Pons (tissue), 1 donor: ENCODE measurements around the gene CACNB3.
A peak's percentile ranks its signal among the peaks of the same experiment; 100 is the strongest.
"Not testable (repeated sequence)": the region's sequence is repeated elsewhere in the genome, so short reads cannot be mapped to it uniquely, and the experiment has no call there.

Source experiments
- DNase-seq: peaks from one replicate; pipeline ENCODE4 v3.0.0-alpha.2; 2016; ENCODE audit warnings: low spot score

The CACNB3 gene

DNA sequence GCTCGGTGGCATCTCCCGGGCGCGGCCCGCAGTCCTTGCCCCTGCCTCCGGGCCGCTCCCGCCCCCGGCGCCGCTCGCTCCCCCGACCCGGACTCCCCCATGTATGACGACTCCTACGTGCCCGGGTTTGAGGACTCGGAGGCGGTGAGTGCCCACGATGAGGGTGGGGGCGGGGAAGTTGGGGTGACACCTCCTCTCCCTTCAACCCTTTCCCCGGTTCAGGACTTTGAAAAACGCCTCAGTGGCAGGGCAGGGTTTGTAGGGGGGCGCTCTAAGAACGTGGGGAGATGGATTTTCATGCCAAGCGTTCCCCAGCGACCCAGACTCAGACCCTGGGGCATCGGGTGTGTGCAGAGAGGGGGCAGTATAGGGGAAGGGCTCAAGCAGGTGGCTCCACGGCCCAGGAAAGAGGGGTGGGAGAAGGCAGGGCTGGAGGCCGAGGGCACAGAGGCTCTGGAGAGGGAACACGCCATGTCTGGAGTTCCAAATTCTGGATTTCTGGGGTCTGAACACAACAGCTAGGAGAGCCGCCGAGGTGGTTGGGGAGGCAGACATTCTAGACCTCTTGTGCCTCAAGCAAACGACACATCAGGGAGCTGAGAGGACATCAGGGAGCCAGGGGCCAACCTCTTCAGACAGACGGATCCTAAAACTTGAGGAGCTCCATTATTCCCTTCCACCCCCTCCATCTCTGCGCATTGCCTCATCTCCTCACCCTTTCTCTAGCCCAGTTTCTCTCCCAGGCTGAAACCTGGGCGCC, 715 bp downstream of the CACNB3 start:
- DNase-seq: no peak

DNA sequence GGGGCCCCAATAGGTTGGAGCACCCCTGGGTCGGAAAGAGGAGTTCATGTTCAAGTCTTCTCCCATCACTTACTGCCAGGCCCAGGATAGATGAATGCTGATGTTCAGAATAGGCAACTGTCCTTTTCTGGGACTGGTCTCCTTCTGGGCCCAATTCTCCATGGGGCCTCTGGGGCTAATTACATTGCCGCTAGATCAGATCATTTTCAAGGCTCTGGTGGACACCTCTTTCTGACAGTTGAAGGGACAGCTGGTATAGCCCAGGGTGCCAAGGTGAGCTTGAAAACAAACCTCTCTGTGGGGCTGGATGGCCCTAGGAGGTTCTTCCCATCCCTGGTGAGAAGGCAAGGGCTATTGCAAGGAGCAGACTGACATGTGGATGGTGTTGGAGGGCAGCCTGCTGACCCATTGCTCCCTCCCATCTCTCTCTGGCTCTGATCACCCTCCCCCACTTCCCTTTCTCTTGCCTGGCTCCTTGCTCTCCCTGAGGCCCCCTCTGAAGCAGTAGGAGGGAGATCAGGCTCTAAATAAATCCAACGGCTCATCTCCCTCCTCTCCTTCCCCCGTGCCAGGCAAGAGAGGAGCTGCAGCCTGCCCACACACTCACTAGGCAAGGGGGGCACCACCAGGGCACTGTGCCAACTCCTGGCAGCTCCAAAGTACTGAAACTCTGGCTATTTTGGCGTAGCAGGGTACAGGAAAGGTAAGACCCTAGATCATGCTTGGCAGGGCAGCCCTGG, 1.9 kb downstream of the CACNB3 start:
- DNase-seq: no peak

DNA sequence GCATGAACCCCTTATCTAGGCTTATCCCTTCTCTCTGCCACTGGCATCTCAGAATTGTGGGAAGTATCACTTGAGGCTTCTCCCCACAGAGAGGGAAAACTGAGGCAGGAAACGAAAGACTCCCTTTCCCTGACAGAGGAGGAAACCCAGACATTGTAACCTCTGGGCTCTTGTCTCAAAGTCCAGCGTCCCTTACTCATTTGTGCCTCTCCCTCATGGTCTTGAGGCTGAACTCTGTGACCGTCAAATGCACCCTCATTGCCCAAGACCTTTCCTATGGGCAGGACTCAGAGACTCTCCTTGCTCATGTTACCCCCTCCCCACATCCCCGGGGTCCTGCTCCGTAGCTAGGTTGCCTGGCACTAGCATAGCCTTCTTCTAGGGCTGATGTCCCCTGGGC, 3.8 kb downstream of the CACNB3 start:
- DNase-seq: no peak

DNA sequence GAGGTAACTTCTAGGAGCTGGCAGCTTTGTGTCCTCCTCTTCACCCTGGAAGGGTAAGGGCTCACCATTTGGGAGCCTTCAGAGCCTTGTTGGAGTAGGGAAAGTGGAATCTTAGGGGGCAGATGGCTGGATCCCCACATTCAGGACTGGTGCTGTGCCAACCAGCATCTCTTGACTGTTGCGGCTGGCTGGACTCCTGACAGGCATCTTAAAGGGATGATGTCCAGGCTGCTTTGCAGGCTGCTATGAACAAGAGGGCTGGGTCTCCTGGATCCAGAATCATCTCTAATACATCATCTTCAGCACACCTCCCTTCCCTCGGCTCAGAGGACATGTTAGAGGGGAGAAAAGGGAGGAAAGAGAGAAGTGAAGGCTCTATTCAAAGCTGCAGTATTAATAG, 4.4 kb downstream of the CACNB3 start:
- DNase-seq: no peak

DNA sequence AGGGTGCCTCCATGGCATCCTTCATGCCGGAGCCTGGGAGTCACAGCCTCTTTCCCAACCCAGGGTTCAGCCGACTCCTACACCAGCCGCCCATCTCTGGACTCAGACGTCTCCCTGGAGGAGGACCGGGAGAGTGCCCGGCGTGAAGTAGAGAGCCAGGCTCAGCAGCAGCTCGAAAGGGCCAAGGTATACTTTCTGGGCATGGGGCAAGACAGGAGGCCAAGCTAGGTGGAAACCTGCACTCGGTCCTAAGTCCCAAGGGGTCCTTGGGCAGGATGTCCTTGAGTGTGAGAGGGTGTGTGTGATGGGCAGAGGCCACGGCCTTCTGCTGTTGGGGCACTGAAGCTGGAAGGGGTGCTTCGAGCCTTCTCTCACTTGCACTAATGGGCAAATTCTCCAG, 5.0 kb downstream of the CACNB3 start:
- DNase-seq: no peak

DNA sequence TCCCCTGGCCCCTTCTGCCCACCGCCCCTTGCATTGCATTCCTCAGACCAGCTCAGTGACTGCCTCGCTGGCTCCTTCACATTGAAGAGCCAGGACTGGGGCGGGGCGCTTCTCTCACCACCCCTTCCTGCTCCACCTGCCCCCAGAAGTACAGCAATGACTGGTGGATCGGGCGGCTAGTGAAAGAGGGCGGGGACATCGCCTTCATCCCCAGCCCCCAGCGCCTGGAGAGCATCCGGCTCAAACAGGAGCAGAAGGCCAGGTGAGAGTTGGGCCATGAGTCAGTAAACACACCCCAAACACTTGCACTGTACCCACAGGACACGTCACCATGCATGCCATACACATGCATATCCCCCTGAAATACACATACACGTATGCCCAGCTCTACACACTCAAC, 5.8 kb downstream of the CACNB3 start:
- DNase-seq: no peak

DNA sequence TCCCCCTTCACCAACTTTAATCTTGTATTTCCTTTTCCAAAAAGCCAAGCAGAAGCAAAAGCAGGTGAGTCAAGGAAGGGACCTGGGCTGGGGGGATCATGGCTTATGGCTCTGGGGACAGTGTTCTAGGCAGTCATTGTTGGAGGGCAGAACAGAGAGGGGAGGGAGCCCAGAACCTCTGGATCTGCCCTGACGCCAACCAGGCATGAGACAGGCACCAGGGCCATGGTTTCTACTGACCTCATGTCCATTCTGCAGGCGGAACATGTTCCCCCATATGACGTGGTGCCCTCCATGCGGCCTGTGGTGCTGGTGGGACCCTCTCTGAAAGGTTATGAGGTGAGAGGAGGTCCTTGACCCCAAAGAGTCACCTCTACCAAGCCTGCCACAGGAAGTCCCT, 6.6 kb downstream of the CACNB3 start:
- no peak for DNase-seq

DNA sequence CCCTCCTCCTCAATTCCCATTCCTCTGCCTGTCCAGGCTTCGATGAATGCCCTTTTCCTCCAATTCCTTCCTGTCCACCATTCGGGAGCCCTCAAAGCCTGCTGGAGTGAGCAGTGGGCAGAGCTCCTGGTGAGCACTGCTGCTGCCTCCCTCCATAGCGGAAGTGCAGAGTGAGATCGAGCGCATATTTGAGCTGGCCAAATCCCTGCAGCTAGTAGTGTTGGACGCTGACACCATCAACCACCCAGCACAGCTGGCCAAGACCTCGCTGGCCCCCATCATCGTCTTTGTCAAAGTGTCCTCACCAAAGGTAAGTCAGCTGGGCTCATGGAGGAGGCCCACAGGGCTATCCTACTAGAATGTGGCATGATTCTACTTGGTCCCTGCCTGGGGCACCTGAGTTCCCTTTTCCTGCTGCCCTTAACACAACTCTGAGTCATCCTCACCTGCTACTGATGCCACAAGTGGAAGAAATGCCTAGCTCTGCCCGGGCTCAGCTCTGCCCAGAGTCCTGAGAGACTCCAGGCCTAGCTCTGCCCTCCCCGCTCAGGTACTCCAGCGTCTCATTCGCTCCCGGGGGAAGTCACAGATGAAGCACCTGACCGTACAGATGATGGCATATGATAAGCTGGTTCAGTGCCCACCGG, 8.0 kb downstream of the CACNB3 start:
- DNase-seq: no peak

DNA sequence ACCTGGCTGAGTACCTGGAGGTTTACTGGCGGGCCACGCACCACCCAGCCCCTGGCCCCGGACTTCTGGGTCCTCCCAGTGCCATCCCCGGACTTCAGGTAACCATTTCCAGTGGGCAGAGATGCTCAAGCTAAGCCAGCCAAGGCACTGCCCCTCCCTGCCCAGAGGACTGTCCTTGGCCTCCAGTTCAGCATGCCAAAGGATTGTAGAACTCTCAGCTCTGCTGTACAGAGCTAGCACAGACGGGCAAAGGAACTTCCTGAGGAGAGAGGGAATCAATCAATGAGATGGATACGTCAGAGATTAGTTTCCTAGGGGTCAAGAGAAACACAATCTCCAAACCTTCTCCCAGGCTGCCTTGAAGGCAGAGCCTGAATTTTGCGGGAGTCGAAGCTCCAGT, 8.7 kb downstream of the CACNB3 start:
- DNase-seq: no peak

DNA sequence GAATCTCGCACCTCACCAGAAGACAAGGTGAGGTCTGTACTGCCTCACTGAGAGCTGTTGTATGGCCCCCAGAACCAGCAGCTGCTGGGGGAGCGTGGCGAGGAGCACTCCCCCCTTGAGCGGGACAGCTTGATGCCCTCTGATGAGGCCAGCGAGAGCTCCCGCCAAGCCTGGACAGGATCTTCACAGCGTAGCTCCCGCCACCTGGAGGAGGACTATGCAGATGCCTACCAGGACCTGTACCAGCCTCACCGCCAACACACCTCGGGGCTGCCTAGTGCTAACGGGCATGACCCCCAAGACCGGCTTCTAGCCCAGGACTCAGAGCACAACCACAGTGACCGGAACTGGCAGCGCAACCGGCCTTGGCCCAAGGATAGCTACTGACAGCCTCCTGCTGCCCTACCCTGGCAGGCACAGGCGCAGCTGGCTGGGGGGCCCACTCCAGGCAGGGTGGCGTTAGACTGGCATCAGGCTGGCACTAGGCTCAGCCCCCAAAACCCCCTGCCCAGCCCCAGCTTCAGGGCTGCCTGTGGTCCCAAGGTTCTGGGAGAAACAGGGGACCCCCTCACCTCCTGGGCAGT, 9.3 kb downstream of the CACNB3 start:
- no peak for DNase-seq

DNA sequence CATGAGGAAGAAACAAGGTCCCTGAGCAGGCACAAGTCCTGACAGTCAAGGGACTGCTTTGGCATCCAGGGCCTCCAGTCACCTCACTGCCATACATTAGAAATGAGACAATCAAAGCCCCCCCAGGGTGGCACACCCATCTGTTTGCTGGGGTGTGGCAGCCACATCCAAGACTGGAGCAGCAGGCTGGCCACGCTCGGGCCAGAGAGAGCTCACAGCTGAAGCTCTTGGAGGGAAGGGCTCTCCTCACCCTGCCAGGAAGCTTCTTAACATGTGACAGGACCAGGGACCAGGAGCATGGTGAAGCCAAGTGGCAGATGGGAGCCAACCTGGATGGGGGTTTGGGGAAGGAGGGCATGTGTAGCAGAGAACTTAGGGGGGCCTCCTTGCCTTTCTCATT, 10.0 kb downstream of the CACNB3 start:
- DNase-seq: no peak

DNA sequence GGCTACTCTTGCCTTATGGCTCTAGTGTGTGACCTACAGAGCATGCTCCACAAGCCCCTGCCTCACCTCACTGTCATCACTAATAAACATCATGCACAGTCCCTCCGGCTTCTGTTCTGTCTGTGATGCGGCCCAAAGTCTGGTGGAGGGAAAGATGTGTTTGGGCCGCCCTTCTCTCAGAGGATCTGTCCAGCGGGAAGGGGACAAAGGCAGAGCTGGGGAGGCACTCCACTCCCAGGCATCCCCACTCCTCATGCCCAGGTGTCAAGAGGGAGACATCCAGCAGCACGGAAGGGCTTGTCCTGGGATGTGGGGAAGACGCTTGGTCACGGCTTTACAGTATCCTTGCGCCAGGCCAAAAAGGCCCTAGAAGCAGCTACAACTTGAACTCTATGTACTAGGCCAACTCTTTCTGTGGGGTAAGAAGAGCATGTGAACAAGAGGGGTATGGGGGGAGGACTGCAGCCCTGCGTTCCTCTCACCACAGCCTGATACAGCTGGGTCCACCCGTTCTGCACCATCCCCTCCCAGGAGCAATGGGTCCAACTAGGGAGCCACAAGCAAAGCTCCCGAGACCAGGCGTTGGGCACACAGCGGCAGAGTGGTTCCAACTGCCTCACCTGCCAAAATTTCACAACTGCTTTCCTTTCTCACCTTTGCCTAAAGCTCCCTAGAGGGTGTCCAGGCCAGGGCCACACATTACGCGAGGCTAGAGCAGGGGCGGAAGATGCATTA, 10.7 kb downstream of the CACNB3 start:
- DNase-seq: no peak

DNA sequence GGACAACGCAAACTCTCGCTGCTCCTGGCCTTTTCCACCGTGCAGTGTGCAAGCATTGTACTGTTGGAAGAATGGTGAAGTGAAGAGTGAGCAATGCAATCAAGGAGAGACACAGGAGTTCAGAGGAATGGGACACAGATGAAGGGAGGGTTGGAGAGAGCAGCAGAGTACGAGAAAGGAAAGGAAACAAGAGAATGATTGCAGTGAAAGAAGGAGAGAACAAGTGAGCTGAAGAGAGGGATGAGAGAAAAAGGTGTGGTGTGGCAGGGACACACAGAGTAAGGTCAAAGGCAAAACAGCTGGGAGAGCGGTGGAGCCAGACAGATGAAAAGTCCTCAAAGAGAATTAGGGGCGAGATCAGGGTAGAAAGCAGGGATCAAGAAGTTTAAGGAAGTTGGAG, 13.0 kb downstream of the CACNB3 start:
- no peak for DNase-seq

DNA sequence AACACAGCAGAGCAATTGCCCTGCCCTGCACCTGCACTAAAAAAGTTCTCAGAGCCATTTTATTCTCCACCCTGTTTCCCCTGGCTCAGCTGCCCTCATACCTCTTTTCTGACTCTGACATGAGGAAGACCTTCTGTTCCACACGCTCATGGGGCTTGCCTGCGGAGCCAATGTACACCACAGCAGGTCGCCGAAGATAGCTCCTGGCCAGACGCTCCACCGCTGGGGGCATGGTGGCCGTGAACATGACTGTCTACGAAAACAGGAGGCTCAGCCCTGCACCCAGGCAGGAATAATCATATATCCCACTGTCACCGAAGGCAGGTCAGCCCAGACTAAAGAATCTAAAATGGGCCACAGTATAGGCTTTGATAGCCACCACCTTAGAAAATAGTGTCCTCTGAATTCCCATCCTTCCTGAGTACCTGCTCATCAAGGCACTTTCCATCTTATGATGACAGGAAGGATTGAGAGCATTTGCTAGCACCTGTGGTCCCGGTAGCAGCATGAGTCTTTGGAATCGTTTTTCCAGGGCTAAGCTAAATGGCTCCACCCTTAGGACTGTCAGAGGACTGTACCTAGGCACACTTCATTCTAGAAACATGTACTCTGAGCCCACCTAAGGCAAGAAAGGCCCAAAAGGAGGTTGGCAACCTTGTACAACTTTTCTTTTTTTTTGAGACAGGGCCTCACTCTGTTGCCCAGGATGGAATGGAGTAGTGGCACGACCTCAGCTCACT, 14.2 kb downstream of the CACNB3 start:
- no peak for DNase-seq

DNA sequence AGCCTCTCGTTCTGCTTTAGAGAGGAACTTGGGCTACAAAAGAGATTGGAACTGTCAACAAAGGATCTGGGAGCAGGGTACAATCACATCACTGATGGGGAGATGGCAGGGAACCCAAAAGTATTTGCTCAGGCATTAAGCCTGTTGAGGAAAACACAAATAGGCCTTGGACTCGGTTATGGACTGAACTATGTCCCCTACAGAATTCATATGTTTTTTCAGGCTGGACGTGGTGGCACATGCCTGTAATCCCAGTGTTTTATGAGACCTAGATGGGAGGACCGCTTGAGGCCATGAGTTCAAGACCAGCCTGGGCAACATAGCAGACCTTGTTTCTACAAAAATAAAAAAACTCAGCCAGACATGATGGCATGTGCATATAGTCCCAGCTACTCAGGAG, 19.8 kb downstream of the CACNB3 start:
- no peak for DNase-seq

DNA sequence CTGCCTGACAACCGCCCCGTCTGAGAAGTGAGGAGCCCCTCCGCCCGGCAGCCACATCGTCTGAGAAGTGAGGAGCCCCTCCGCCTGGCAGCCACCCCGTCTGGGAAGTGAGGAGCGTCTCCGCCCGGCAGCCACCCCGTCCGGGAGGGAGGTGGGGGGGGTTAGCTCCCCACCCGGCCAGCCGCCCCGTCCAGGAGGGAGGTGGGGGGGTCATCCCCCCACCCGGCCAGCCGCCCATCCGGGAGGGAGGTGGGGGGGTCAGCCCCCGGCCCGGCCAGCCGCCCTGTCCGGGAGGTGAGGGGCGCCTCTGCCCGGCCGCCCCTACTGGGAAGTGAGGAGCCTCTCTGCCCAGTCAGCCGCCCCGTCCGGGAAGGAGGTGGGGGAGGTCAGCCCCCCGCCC, 23.7 kb downstream of the CACNB3 start:
- not testable (repeated sequence) for DNase-seq

DNA sequence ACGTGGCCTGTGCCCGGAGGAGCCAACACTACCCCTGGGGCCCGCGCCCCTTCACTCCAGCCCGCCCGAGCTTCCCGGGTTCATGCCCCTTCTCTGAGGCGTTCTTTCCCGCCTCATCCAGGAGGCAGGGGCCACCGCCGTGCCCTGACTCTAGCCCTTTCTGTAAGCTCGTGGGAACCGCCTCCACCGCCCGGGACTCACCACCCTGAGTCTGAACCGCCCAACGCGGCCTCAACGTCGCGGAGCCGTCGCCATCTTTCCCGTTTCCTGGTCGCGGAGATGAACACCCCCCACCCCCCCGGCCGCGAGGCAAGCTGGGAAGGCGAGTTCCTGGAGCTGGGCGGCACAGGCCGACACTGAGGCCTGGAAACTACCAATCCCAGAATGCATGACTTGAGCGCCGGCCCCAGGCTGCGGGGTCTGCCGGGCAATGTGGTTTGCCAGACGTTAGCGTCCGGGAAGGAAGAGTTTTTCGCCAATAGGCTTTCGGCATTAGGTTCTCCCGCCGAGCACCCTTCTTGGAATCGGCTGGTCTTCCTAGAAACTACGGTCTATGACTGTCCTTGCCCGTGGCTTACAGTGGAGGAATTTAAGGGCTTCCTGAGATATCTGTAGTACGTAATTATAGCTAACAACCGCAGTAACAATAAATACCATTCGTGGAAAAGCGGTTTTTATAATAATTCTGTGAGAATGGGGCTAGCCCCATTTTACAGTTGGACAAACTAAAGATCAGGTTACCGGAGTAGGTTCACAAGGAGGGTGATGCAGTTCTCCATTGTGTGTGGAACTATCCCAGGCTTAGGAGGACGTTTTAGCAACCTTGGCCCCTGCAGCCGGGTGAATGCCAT, 33.8 kb downstream of the CACNB3 start, which contains the start of gene DDX23:
Gene DDX23, minus strand, starts transcription at position 281 of the 851 bp plus-strand sequence. CDS start 6,381 bp downstream, outside the sequence.
- DNase-seq: peak; percentile 96

DNA sequence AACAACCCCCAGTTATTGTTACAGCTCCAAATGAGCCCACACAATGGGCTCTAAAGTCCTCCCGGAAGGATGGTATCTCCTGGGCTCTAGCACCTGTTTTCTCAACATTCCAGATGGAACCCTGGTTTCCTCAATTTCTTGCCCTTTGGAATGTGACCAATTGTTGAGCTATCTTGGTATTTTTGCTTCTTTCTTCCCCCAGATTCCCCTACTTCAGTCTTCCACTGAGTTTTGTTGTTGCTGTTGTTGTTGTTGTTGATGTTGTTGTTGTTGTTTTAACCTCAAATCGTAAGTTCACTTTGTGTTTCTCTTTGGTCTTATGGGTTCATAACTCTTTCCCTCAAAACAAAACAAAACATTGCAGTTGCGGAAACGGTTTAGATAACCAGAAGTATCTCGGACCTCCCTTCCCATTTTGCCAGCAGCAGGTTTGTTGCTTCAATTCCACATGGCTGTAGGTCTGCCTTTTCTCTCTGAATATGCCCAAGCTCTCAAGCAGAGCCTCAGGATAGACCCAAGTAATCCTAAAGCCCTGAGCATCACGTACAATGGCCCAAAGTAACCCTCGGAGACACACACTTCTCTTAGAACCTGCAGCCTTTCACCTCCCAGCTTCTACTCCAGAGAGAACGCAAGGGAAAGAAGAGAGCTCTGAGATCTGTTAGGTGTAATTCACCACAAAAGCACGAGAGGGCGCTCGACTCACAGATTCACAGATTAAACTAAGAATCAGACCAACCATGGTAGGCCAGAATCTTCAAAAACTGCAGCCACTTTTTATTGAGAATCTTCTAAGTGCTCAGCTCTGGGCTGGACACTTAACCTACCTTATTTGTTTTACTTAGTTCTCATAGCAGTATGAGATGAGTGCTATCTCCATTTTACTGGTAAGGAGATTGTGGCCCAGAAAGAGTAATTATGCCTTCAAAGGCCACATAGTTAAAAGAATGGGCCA, 34.7 kb downstream of the CACNB3 start:
- DNase-seq: peak; percentile 98

DNA sequence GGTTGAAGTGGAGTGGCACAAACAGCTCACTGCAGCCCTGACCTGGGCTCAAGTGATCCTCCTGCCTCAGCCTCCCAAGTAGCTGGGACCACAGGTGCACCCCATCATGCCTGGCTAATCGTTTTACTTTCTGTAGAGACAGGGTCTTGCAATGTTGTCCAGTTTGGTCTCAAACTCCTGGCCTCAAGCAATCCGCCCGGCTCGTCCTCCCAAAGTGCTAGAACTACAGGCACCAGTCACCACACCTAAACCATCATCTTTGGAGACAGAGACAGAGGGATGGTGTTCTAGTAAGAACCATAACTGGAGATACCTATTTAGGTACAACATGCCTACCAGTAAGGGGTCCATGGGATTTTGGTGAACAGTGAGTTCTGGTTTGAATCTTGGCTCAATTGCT, 36.2 kb downstream of the CACNB3 start:
- DNase-seq: no peak
